GM18867 (cell line): Measurements from ENCODE around the gene UCN2.
"Not testable (repeated sequence)": the region's sequence is repeated elsewhere in the genome, so short reads cannot be mapped to it uniquely, and the experiment has no call there.

Experiments
- ATAC-seq: cut with Tn5 transposase; IDR thresholded peaks from one replicate; pipeline ENCODE4 v1.9.1; 2021; ENCODE audit warnings: mild to moderate bottlenecking, moderate library complexity; ENCODE audit not compliant: unreplicated experiment

UCN2 gene

DNA sequence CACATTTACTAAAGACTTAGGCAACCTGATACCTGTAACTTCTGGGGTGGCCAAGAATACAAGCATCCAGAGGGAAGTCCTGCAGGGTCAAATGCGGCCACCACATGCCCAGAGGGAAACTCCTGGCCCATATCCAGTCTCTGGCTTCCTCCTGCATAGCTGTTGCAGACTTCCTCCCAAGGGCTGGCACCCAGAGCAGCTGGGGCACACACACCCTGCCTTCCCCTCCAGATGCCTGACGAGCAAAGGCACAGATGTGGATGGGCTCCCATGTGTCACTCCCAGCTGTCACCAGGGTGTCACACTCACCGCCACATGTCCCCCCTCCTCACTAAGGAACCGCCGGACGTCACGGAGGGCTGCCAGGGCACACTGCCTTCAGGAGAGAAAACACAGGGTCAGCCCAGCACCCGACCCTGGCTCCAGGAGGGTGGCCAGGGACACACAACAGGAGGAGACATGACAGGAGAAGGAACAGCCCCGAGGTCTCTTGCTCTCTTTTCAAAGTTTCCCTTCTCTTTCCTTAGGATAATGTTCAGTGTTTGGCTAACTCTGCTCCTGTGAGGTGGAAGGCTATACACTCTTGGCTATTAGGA is 20.2 kb downstream of the UCN2 start:
- no peak for ATAC-seq

- ATAC-seq, result no peak
These were observed 25.1 kb downstream of the UCN2 start for GRCh38 chr3:48538451-48538850.

GRCh38 chr3:48536785-48537184 is 26.8 kb downstream of the UCN2 start:
- no peak for ATAC-seq

DNA sequence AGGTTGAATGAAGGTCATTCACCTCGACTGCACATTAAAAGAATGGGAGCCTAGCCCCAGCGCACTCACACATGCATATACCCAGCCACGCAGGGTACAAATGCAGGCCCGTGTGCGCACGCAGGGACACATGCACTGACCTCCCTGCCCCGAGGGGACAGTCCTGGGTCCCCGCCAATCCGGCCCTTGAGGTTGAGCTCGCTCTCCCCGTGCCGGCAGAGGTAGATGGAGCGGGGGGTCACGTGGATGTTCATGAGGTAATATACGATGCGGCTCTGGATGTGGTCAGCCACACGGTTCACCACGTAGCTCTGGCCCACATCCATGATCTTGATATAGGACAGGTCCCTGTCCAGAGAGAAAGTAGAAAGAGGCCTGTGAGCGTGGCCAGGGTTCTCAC is 27.5 kb downstream of the UCN2 start:
- ATAC-seq, result no peak

GRCh38 chr3:48535578-48535977 is 28.0 kb downstream of the UCN2 start:
- no peak for ATAC-seq

GRCh38 chr3:48532977-48533337 is 30.6 kb downstream of the UCN2 start:
- no peak for ATAC-seq

GRCh38 chr3:48532271-48532976 is 31.2 kb downstream of the UCN2 start:
- no peak for ATAC-seq

DNA sequence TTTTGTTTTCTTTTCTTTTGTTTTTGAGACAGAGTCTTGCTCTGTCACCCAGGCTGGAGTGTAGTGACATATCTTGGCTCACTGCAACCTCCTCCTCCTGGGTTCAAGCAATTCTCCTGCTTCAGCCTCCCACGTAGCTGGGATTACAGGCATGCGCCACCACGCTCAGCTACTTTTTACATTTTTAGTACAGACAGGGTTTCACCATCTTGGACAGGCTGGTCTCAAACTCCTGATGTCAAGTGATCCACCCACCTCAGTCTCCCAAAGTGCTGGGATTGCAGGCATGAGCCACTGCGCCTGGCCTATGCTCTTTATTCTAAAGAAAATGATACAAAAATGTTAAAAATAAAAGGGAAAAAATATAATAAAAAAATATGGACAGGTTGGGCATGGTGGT is 32.9 kb downstream of the UCN2 start:
- ATAC-seq, result not testable (repeated sequence)

DNA sequence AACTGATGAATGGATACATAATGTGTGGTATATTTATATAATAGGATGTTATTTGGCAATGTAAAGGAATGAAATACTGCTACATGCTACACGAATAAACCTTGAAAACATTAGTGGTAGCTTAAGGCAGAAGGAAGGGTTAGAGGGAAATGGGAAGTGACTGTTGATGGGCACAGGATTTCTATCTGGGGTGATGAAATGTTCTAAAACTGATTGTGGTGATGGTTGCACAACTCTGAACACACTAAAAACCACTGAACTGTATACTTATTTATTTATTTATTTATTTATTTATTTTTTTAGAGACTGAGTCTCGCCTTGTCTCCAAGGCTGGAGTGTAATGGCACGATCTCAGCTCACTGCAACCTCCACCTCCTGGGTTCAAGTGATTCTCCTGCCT is 34.8 kb downstream of the UCN2 start:
- ATAC-seq, result no peak

DNA sequence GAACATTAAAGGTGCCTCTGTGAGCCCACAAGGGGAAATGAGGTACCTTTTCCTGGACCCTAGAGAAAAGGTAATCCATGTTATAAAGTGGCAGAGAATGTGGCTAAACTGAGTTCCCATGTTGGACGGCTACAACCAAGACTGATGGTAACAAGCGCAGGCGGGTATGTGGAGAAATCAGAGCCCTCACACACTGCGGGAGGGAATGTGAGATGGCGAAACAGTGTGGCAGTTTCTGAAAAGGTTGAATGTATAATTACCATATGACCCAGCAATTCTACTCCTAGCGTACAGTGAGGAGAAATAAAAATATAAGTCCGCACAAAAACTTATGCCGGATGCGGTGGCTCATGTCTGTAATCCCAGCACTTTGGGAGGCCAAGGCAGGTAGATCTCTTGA is 35.5 kb downstream of the UCN2 start:
- ATAC-seq, result no peak

DNA sequence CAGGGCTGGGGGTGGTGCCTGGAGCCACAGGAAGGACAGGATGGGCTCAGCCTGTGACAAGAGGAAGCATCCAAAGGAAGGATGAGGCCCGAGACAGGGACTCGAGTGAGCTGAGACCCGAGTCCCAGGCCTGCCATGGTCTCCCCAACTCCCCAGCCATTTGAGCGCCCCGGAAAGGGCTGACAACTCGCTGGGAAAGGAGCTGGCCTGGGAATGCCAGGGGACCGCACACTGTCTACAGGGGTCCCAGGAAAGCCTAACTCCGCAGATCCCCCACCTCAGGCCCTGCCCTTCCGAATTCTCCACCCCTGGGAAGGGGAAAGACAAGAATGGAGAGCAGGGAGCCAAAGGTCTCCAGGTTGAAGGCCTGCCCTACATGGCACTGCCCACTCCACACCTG is 38.6 kb downstream of the UCN2 start:
- ATAC-seq, result no peak

DNA sequence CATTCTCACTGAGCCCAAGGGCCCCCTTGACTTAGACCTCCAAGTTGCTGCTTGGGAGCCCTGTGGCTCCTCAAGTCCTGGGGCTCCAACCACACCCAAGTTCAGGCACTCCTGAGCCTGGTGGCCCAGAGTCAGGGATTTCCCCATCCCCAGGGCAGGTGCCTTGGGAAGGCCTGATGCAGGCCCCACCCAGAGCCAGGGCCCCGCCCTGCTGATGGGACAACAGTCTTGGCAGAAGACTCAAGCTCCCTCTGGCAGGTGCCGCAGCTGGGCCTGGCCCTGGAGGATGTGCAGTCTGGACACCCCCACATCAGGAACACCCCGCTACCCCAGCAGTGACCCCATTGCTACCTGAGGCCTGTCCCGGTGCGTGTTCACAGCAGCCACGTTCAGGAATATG is 41.9 kb downstream of the UCN2 start:
- ATAC-seq, result no peak

DNA sequence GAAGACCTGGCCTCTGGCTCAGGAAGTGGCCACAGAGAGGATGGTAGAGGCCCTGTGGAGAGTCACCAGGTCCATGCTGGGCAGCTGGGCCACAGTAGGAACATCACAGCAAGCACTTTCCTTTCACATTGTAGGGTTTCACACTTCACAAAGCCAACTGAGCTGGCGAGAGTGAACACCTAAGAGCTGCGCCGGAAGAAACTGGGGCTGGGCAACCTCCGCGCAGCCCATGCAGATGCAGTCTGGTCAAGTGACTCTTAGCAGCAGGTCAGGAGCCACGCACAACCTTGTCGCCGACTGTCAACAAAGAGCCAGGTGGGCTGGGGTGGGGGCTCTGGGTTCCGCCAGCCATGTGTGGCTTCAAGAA is 44.3 kb downstream of the UCN2 start:
- ATAC-seq, result no peak

DNA sequence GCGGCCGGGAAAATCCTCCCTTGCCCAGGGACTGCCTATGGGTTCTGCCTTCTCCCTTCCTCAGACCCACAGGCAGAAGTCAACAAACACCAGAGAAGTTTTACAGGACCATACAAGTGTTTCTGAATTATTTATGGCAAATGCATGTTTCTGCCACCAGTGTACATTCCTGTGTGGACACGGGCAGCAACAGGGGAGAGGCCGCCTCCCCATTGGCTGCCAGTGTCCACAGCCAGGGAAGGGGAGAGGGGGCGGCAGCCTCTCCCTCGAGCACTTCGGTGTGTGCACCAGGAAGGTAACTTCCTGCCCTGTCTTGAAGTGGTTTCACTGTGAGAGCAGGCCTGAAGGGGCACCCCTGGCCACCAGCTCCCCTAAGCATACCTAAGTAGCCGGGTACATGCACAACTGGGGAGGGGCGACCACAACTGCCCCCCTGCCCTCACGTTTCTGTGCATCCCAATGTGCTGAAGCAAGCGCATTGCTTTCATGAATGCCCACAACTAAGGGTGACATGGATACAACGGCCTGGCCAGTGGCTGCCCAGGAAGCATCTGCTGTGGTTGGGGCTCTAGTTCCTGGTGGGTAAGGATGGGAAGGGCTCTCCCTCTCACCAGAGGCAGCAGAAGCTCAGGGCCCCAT is 44.8 kb downstream of the UCN2 start:
- no peak for ATAC-seq

- ATAC-seq, result no peak
These were observed 45.5 kb downstream of the UCN2 start for GRCh38 chr3:48518069-48518468.

DNA sequence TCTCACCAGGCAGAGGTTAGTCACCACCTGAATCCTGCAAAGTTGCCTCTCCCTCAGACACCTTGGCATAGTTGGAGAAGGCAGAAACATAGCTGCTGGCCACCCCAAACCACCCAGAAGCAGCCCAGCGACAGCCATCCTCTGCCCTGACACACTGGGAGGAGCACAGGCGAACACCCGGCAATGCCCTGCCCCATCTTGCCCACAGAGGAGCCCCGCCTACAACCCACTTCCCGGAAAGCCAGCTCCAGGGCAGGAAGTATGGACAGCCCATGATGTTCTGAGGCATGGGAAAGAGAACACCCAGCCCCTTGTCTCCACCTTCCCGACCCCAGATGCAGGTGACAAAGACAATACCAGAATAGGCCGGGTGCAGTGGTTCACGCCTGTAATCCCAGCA is 47.0 kb downstream of the UCN2 start:
- no peak for ATAC-seq

GRCh38 chr3:48514431-48515227 is 49.0 kb downstream of the UCN2 start:
- ATAC-seq, result no peak
